Stromal cell of bone marrow (primary cell): ENCODE data around the gene KDM4D.
"Not testable (repeated sequence)": the region's sequence is repeated elsewhere in the genome, so short reads cannot be mapped to it uniquely, and the experiment has no call there.

ENCODE experiments used
- DNase-seq: peaks from one replicate; pipeline ENCODE4 v3.0.0-alpha.2; 2012; ENCODE audit warnings: low read depth

The KDM4D gene

GRCh38 chr11:95033051-95033450 is 59.5 kb downstream of the KDM4D start:
- DNase-seq: no peak

DNA sequence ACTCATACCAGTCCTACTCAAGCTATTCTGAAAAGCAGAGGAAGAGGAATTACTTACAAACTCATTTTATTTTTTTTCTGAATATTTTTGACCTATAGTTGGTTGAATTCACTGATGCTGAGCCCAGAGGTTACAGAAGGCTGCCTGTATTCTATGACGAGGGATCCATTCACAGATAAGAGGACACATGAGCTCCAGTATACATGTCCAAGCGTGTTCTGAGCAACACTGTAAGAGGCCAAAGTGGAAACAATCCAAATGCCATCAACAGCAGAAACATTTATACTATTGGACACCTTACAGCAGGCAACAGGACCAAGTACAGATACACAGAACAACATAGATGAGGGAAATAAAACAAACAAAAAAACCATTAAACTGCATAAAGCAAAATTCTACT is 61.8 kb downstream of the KDM4D start:
- DNase-seq: no peak

DNA sequence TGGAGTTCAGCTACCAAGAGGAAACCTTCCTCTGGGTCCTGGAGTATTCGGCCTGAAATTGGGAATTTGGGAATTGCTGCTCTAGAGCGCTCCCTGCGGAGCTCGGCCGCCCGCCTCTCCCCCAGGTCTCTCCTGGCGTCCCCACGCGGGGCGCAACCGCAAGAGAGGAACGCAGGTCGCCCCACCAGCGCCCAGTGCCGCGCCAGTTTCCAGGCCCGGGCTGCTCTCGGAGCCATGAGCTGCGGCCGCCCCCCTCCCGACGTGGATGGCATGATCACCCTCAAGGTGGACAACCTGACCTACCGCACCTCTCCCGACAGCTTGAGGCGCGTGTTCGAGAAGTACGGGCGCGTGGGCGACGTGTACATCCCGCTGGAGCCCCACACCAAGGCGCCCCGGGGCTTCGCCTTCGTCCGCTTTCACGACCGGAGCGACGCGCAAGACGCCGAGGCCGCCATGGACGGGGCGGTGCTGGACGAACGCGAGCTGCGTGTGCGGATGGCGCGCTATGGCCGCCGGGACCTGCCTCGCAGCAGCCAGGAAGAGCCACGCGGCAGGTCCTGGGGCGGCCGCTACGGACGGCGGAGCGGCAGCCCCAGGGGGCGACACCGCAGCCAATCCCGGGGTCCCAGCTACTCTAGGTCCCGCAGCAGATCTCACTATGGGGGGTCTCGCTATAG is 64.0 kb downstream of the KDM4D start:
- DNase-seq: not testable (repeated sequence)

- DNase-seq: no peak
Measured at GRCh38 chr11:95042239-95042638, 68.7 kb downstream of the KDM4D start.

DNA sequence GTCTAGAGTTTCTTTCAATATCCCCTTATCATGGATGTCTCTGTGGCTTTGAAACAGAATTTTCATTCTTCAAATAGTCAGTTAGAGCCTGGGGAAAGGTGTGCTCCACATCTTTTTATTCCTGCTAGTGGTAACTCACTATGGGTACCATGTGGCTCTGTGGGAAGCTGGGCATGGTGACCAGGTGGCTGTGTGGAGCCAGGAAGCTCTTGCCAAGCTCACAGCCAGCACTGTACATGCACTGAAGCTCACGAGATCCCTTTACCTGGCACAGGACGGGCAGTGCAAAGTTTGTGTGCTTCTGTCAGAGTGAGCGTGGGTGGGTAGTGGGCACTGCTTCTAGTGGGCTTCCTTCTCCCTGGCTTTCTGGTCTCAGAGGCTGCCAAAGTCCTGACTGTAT is 69.4 kb downstream of the KDM4D start:
- no peak for DNase-seq

- DNase-seq: no peak
Measured at GRCh38 chr11:95044010-95044409, 70.5 kb downstream of the KDM4D start.

- DNase-seq: no peak
Measured at GRCh38 chr11:95045812-95046211, 72.3 kb downstream of the KDM4D start.
